ENCODE results near the gene TTC29.

DNA sequence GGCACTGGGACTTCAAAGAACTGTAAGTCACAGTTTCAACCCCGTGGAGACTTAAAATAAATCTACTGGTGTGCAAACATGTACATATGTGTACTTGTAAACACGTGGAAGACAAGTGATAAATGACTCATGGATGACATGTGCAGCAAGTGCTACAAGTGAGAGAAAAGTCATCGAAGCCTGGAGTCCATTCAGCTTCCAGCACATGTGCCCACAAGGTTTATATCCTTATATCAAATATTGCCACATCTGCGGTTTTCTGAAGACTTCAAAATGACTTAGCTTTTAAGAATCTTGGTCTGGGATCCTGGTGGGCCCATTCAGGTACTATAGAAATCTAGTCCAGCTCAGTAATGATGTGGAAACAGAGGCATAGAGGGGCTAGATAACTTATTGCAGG is 33.0 kb upstream of the TTC29 start:
- TF ChIP-seq POLR2A (IDR thresholded peaks at IDR 0.05; ENCODE audit: low read depth, low read length) (no peak), POLR2AphosphoS5 (IDR thresholded peaks at IDR 0.05; ENCODE audit: low read depth, low read length) (no peak)
